ENCODE data around the gene SPARCL1. TPM values are rescaled to one million over a fixed set of nuclear protein-coding genes. Genes with fewer than 3 reads are reported as not detected.
"Not testable (repeated sequence)": the region's sequence is repeated elsewhere in the genome, so short reads cannot be mapped to it uniquely, and the experiment has no call there.

SPARCL1 gene
- polyA plus RNA-seq, 3 donors, result 144 to 416 (median 337) TPM

- H3K27ac ChIP-seq (ENCODE audit: low read depth, low read length), result no peak overlapping the region
Measured at GRCh38 chr4:87516683-87517082, 12.5 kb downstream of the SPARCL1 start.

DNA sequence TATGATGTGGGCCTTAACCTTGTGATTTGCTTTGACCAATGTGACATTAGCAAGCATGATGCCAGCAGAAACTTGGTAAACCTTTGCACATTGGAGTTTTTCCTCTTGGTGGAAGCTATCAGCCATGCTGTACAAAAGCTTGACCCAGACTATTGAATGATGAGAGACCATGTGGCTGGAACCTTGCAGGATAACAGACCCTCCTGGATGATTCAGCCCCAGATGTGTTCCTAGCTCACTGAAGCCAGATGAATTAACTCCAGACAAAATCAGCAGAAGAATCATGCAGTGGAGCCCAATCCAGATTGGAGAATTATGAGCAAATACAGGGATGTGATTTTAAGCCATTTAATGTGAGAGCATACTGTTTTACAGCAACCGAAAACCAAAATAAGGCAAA is 16.8 kb downstream of the SPARCL1 start:
- no peak overlapping the region for H3K27ac ChIP-seq (ENCODE audit: low read depth, low read length)
- WGBS, 3 donors, result 37 to 75% (median 43%) methylated on average over 1 of the region's 1 CpG

More at GRCh38 chr4:87516683-87517082, 12.5 kb downstream of the SPARCL1 start:
- WGBS, 3 donors, result 77 to 81% (median 77%) methylated on average over 3 of the region's 3 CpGs

- 53 to 63% (median 60%) methylated on average over 2 of the region's 2 CpGs for WGBS, 3 donors
- no peak overlapping the region for H3K27ac ChIP-seq (ENCODE audit: low read depth, low read length)
Measured at GRCh38 chr4:87511500-87511899, 17.7 kb downstream of the SPARCL1 start.

DNA sequence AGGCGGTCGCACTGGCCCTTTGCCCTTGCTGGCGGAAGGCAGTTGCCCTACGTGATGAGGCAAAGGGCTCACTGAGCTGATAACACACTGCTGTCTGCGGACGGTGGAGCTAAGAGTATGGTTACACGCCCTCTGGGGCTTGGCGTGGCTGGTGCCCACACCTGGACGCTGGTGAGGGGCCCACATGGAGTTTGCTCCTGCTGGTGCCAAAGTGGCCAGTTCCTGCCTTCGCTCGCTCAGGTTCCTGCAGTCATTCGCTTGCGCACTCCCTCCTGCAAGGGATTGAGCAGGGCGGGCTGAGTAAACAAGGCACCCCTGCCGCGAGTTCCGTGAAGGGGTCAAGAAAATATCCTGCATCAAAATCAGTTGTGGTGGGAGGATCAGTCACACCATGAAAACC is 18.4 kb downstream of the SPARCL1 start:
- no peak overlapping the region for H3K27ac ChIP-seq (ENCODE audit: low read depth, low read length)
- WGBS, 3 donors, result 94 to 96% (median 95%) methylated on average over 17 of the region's 17 CpGs

DNA sequence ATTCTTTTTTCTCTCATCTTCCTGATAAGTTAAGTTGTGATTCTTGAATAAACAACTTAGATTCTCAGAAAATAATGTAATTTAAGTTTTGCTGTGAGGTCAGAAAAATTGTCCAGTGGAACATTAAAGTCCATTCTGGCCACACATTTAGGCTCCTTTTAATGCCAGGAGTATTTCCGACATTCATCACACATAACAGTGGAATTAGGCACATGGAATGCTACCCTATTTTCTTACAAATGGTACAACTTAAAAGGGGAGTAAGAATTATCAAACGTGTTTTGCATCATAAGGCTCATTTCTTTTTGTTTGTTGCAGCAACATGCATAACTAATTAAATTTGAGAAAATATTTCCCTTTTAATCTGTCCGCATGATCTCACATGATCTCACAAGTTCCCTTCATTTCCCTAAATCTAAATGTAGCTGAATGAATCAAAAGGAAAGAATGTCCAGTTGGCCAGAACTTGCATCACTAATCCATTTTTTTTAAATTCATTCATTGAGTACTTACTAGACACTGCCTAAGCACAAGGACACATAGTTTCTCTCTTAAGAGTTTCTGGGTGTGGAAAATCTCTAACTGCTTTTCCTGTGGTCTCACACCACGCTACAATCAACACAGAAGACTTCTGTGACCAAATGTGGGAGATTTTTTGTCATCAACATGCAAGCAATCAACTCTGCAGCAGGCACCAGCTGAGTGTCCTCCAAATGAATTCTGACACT is 22.0 kb downstream of the SPARCL1 start:
- H3K27ac ChIP-seq (ENCODE audit: low read depth, low read length), result no peak overlapping the region
- 47 to 70% (median 54%) methylated on average over 4 of the region's 4 CpGs for WGBS, 3 donors

DNA sequence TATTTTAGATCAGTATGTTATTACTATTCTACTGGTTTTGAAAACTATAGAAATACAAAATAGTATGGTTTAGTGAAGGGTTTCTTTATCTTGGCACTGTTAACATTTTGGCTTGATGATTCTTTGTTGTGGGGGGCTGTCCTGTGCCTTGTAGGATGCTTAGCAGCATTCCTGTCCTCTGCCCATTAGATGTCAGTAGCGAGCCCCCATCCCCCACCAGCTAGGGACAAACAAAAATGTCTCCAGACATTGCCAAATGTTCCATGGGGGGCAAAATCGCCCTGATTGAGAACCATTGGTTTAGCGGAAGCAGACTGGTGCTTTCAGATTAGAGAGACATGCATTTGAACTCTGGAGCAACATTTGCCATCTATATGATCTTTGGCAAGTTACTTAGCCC is 23.3 kb downstream of the SPARCL1 start:
- H3K27ac ChIP-seq (ENCODE audit: low read depth, low read length), result no peak overlapping the region

GRCh38 chr4:87502580-87503238 is 26.5 kb downstream of the SPARCL1 start:
- H3K27ac ChIP-seq (ENCODE audit: low read depth, low read length), result no peak overlapping the region

More for the DNA sequence above, 23.3 kb downstream of the SPARCL1 start:
- WGBS, 3 donors, result 64 to 83% (median 83%) methylated on average over 3 of the region's 3 CpGs

DNA sequence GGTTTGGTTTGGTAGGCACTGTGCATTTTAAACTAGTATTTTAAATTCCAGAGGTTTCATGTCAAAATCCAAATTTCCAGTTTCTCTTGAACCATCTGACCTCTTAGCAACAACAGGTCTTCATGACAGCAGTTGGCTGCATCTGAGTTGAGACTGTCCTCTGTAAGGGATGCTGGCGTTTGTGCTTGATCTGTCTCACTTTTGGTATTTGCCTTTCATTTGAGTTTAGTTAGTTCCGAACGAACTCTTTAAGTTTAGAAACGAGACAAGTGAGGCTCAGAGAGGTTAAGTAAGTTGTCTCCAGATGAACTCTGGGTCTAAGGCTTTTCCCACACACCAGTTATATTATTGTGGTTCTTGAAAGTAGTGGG is 29.1 kb downstream of the SPARCL1 start:
- 51 to 80% (median 78%) methylated on average over 4 of the region's 4 CpGs for WGBS, 3 donors
- no peak overlapping the region for H3K27ac ChIP-seq (ENCODE audit: low read depth, low read length)

GRCh38 chr4:87499403-87500091 is 29.6 kb downstream of the SPARCL1 start:
- H3K27ac ChIP-seq (ENCODE audit: low read depth, low read length), result no peak overlapping the region
- 61 to 73% (median 63%) methylated on average over 7 of the region's 7 CpGs for WGBS, 3 donors

GRCh38 chr4:87498446-87498900 is 30.7 kb downstream of the SPARCL1 start:
- 22 to 59% (median 25%) methylated on average over 5 of the region's 5 CpGs for WGBS, 3 donors
- no peak overlapping the region for H3K27ac ChIP-seq (ENCODE audit: low read depth, low read length)

GRCh38 chr4:87497578-87497977 is 31.6 kb downstream of the SPARCL1 start:
- WGBS, 3 donors, result 75 to 87% (median 83%) methylated on average over 3 of the region's 3 CpGs
- H3K27ac ChIP-seq (ENCODE audit: low read depth, low read length), result no peak overlapping the region

DNA sequence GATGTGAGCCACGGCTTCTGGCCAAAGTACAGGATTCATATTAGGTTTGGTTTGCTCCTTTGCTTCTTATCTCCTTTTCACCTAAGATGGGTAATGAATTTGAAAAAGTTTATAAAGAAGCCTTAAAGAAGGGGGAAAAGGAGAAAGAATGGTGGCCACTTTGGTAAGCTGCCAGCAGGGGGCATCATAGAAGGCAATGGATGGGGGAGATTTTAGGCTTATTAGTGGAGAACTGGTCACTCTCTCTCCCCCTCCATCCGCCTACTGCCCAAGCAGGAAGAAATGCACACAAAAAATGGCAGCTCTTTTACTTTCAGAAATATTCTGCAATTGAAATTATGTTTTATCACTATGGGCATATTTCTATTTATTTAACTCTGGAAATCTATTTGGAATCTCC is 32.0 kb downstream of the SPARCL1 start:
- no peak overlapping the region for H3K27ac ChIP-seq (ENCODE audit: low read depth, low read length)
- WGBS, 3 donors, result 94 to 98% (median 96%) methylated on average over 2 of the region's 2 CpGs

DNA sequence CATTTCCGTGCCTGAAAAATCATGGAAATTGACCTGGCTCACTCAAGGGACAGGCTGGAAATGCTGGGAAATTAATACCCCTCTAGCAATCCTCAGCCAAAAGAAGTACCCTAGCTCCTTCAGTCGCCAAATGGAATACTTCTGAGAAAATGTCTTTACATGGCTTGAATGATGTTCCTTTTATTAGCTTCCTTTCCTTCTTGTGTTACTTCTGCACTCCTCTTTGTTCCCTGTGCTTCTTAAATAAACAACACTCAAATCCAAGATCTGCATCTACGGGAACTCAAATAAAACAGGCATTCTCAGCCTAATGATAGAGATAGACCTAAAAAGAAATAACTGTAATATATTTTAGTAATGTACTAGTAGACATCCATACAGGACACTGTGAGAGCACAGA is 36.1 kb downstream of the SPARCL1 start:
- no peak overlapping the region for H3K27ac ChIP-seq (ENCODE audit: low read depth, low read length)
- WGBS, 3 donors, result 47 to 84% (median 75%) methylated on average over 3 of the region's 3 CpGs

DNA sequence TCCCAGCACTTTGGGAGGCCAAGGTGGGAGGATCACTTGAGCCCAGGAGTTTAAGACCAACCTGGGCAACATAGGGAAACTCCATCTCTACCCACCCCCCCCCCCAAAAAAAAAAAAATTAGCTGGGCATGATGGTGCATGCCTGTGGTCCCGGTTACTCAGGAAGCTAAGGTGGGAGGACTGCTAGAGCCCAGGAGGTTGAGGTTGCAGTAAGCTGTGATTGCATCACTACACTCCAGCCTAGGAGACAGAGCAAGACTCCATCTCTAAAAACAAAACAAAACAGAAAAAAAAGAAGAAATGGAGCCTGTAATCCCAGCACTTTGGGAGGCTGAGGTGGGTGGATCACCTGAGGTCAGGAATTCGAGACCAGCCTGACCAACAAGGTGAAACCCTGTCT is 37.3 kb downstream of the SPARCL1 start:
- WGBS, 3 donors, result 68 to 87% (median 74%) methylated on average over 2 of the region's 2 CpGs
- not testable (repeated sequence) for H3K27ac ChIP-seq (ENCODE audit: low read depth, low read length)

- no peak overlapping the region for H3K27ac ChIP-seq (ENCODE audit: low read depth, low read length)
- 70 to 83% (median 71%) methylated on average over 2 of the region's 2 CpGs for WGBS, 3 donors
Measured at GRCh38 chr4:87491436-87491835, 37.7 kb downstream of the SPARCL1 start.

DNA sequence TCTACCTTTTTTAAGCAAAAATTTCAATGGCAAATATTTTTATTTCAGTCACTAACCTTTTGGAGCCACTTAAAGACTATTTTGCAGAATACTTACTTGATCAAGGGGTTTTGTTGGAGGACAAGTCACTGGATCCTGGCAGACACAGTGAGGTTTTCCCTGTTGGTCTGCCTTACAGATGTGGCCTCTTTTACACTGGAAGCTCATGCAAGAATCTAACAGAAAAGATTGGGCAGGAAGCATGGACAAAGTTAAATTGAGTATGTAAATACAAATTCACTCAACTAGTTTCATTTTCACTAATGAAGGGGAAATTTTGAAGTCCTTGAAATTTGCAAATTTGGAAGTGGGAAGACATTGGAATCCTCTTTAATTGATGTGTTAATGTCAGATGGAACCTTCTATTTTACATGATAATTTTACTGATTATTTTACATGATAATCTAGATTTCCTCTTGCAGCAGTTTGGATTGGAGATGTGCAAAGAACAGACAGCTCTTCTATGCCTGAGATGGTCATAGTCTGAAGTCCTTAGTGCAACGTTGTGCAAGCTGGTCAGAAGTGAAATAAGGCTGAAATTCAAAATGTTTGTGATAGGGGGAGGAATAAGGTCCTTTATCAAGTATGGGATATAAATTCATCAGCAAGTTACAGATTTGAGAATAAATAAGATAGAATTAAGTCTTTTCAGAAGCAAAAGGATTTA is 38.4 kb downstream of the SPARCL1 start:
- H3K27ac ChIP-seq (ENCODE audit: low read depth, low read length), result no peak overlapping the region
- WGBS, 3 donors, result 47 to 72% (median 57%) methylated on average over 1 of the region's 1 CpG

DNA sequence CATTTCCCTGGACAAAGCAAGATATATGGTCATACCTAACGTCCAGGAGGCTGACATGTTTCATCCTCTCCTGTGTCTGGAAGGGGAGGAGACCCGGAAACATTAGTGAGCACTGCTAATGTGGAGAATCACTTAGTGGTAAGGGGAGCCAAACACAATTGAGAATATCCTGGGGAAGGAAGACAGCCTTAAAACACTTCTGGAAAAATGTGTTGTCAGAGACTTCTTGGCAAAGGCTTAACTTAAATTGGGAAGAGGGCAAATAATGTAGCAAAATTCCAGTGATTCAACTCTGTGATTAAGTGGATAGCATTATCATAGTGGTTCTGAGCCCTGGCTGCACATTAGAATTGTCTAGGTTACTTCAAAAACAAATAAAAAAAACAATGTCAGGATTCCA is 39.5 kb downstream of the SPARCL1 start:
- WGBS, 3 donors, result 56 to 72% (median 58%) methylated on average over 2 of the region's 2 CpGs
- H3K27ac ChIP-seq (ENCODE audit: low read depth, low read length), result no peak overlapping the region

- H3K27ac ChIP-seq (ENCODE audit: low read depth, low read length), result not testable (repeated sequence)
- WGBS, 3 donors, result 63 to 77% (median 68%) methylated on average over 4 of the region's 4 CpGs
Measured at GRCh38 chr4:87488666-87489065, 40.5 kb downstream of the SPARCL1 start.

DNA sequence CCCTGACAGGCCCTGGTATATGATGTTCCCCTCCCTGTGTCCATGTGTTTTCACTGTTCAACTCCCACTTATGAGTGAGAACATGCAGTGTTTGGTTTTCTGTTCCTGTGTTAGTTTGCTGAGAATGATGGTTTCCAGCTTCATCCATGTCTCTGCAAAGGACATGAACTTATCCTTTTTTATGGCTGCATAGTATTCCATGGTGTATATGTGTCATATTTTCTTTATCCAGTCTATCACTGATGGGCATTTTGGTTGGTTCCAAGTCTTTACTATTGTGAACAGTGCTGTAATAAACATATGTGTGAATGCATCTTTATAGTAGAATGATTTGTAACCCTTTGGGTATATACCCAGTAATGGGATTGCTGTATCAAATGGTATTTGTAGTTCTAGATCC is 45.9 kb downstream of the SPARCL1 start:
- not testable (repeated sequence) for H3K27ac ChIP-seq (ENCODE audit: low read depth, low read length)
